ENCODE results near the gene CD83.

DNA sequence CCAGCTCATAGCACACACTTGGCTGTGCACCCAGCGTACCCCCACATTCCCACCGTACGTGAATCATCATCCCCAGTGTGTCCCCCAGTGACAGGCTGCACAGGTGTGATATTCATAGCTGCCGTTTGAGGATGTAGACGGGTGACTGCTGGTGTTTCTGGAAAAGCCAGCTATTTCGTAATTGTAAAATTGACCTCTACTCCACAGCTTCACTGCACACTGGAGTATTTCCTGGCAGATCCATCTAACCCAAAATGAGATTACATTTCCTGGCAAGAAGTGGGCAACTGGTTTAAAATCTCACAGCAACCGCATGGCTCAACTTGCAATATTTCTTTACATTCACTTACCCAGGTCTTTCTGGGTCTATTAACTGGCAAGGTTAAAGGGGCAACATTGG lies 30.3 kb downstream of the CD83 start:
- TF ChIP-seq, protein P1, sequence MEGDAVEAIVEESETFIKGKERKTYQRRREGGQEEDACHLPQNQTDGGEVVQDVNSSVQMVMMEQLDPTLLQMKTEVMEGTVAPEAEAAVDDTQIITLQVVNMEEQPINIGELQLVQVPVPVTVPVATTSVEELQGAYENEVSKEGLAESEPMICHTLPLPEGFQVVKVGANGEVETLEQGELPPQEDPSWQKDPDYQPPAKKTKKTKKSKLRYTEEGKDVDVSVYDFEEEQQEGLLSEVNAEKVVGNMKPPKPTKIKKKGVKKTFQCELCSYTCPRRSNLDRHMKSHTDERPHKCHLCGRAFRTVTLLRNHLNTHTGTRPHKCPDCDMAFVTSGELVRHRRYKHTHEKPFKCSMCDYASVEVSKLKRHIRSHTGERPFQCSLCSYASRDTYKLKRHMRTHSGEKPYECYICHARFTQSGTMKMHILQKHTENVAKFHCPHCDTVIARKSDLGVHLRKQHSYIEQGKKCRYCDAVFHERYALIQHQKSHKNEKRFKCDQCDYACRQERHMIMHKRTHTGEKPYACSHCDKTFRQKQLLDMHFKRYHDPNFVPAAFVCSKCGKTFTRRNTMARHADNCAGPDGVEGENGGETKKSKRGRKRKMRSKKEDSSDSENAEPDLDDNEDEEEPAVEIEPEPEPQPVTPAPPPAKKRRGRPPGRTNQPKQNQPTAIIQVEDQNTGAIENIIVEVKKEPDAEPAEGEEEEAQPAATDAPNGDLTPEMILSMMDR (IDR thresholded peaks at IDR 0.05; ENCODE audit: insufficient read depth, low read length): no peak
- no peak for TF ChIP-seq POLR2AphosphoS5 (IDR thresholded peaks at IDR 0.05; ENCODE audit: low read depth)
- TF ChIP-seq, protein P2, sequence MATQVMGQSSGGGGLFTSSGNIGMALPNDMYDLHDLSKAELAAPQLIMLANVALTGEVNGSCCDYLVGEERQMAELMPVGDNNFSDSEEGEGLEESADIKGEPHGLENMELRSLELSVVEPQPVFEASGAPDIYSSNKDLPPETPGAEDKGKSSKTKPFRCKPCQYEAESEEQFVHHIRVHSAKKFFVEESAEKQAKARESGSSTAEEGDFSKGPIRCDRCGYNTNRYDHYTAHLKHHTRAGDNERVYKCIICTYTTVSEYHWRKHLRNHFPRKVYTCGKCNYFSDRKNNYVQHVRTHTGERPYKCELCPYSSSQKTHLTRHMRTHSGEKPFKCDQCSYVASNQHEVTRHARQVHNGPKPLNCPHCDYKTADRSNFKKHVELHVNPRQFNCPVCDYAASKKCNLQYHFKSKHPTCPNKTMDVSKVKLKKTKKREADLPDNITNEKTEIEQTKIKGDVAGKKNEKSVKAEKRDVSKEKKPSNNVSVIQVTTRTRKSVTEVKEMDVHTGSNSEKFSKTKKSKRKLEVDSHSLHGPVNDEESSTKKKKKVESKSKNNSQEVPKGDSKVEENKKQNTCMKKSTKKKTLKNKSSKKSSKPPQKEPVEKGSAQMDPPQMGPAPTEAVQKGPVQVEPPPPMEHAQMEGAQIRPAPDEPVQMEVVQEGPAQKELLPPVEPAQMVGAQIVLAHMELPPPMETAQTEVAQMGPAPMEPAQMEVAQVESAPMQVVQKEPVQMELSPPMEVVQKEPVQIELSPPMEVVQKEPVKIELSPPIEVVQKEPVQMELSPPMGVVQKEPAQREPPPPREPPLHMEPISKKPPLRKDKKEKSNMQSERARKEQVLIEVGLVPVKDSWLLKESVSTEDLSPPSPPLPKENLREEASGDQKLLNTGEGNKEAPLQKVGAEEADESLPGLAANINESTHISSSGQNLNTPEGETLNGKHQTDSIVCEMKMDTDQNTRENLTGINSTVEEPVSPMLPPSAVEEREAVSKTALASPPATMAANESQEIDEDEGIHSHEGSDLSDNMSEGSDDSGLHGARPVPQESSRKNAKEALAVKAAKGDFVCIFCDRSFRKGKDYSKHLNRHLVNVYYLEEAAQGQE (IDR thresholded peaks at IDR 0.05; ENCODE audit: insufficient replicate concordance, low read depth): no peak
- TF ChIP-seq GABPA (IDR thresholded peaks at IDR 0.05; ENCODE audit: low read depth): no peak
- no peak for TF ChIP-seq SPI1 (IDR thresholded peaks at IDR 0.05; ENCODE audit: borderline replicate concordance, low read depth)
